Memory B cell (primary cell): ENCODE results near the gene HSD17B2.
"Not testable (repeated sequence)": the region's sequence is repeated elsewhere in the genome, so short reads cannot be mapped to it uniquely, and the experiment has no call there.

ENCODE experiments used
- ATAC-seq: fragments of 150-1000 bp; cut with Tn5 transposase; 2 replicates; pipeline ENCODE4 v1.10.0; 2021; ENCODE audit warnings: low read depth, mild to moderate bottlenecking, moderate library complexity
- DNase-seq, 2 donors: peaks; one replicate each; pipeline ENCODE4 v3.0.0; 2022; ENCODE audit warnings: low spot score in 2 of 2
- H3K27ac Mint-ChIP-seq: one replicate; pipeline ENCODE4 v1.8.0; 2022; ENCODE audit warnings: mild to moderate bottlenecking, moderate library complexity, mixed read lengths
- H3K27me3 Mint-ChIP-seq: one replicate; pipeline ENCODE4 v1.8.0; 2022; ENCODE audit warnings: mixed read lengths
- H3K36me3 Mint-ChIP-seq: one replicate; pipeline ENCODE4 v1.8.0; 2022; ENCODE audit warnings: mild to moderate bottlenecking, mixed read lengths
- H3K4me1 Mint-ChIP-seq: one replicate; pipeline ENCODE4 v1.8.0; 2022; ENCODE audit warnings: mixed read lengths
- H3K4me3 Mint-ChIP-seq: one replicate; pipeline ENCODE4 v1.8.0; 2022; ENCODE audit warnings: mild to moderate bottlenecking, moderate library complexity, mixed read lengths
- H3K9me3 Mint-ChIP-seq: one replicate; pipeline ENCODE4 v1.8.0; 2022; ENCODE audit warnings: mixed read lengths

Gene HSD17B2

GRCh38 chr16:82088483-82088882 lies 53.4 kb downstream of the HSD17B2 start:
- ATAC-seq (no peak), DNase-seq (no peak)
- Mint-ChIP-seq H3K27ac (no peak overlapping the region), H3K9me3 (no peaks in the 10 kb centered on the region), H3K27me3 (peaks cover 15% of the 10 kb centered on the region), H3K4me1 (no peaks in the 10 kb centered on the region), H3K36me3 (peaks cover 2% of the 10 kb centered on the region), H3K4me3 (no peak overlapping the region)

- Mint-ChIP-seq H3K9me3 (no peaks in the 10 kb centered on the region), H3K4me1 (peaks cover 3% of the 10 kb centered on the region), H3K36me3 (no peaks in the 10 kb centered on the region), H3K27me3 (peaks cover 13% of the 10 kb centered on the region), H3K4me3 (no peak overlapping the region), H3K27ac (no peak overlapping the region)
- no peak for ATAC-seq
- DNase-seq, result no peak
These were observed 56.2 kb downstream of the HSD17B2 start for GRCh38 chr16:82091241-82091640.

- no peak overlapping the region for H3K4me3 Mint-ChIP-seq
- DNase-seq (no peak), ATAC-seq (no peak)
- peaks cover 3% of the 10 kb centered on the region for H3K4me1 Mint-ChIP-seq
- H3K9me3 Mint-ChIP-seq, result no peaks in the 10 kb centered on the region
- H3K36me3 Mint-ChIP-seq, result no peaks in the 10 kb centered on the region
- peaks cover 16% of the 10 kb centered on the region for H3K27me3 Mint-ChIP-seq
- H3K27ac Mint-ChIP-seq, result no peak overlapping the region
These were observed 57.7 kb downstream of the HSD17B2 start for GRCh38 chr16:82092711-82093110.

GRCh38 chr16:82093666-82094300 lies 58.7 kb downstream of the HSD17B2 start:
- Mint-ChIP-seq H3K27ac (no peak overlapping the region), H3K36me3 (no peaks in the 10 kb centered on the region), H3K4me1 (peaks cover 3% of the 10 kb centered on the region), H3K9me3 (no peaks in the 10 kb centered on the region), H3K27me3 (peaks cover 19% of the 10 kb centered on the region), H3K4me3 (no peak overlapping the region)
- ATAC-seq (no peak), DNase-seq (no peak)

- ATAC-seq (no peak), DNase-seq (no peak)
- Mint-ChIP-seq H3K4me1 (peaks cover 3% of the 10 kb centered on the region), H3K27ac (no peak overlapping the region), H3K9me3 (peaks cover 3% of the 10 kb centered on the region), H3K27me3 (peaks cover 15% of the 10 kb centered on the region), H3K4me3 (no peak overlapping the region), H3K36me3 (peaks cover 2% of the 10 kb centered on the region)
These were observed 60.0 kb downstream of the HSD17B2 start for GRCh38 chr16:82094942-82095540.

- ATAC-seq (no peak), DNase-seq (no peak)
- H3K4me1 Mint-ChIP-seq, result peaks cover 3% of the 10 kb centered on the region
- H3K9me3 Mint-ChIP-seq, result peaks cover 3% of the 10 kb centered on the region
- peaks cover 2% of the 10 kb centered on the region for H3K36me3 Mint-ChIP-seq
- H3K4me3 Mint-ChIP-seq, result no peak overlapping the region
- H3K27ac Mint-ChIP-seq, result no peak overlapping the region
- H3K27me3 Mint-ChIP-seq, result peaks cover 18% of the 10 kb centered on the region
These were observed 61.6 kb downstream of the HSD17B2 start for GRCh38 chr16:82096641-82097040.

GRCh38 chr16:82105107-82105506 lies 70.1 kb downstream of the HSD17B2 start:
- no peak for ATAC-seq
- H3K9me3 Mint-ChIP-seq, result no peaks in the 10 kb centered on the region
- no peak overlapping the region for H3K27ac Mint-ChIP-seq
- H3K27me3 Mint-ChIP-seq, result peaks cover 6% of the 10 kb centered on the region
- no peaks in the 10 kb centered on the region for H3K36me3 Mint-ChIP-seq
- DNase-seq, result no peak
- peaks cover 3% of the 10 kb centered on the region for H3K4me1 Mint-ChIP-seq
- no peak overlapping the region for H3K4me3 Mint-ChIP-seq

- no peak overlapping the region for H3K27ac Mint-ChIP-seq
- peaks cover 3% of the 10 kb centered on the region for H3K4me1 Mint-ChIP-seq
- peaks cover 1% of the 10 kb centered on the region for H3K27me3 Mint-ChIP-seq
- ATAC-seq (no peak), DNase-seq (no peak)
- H3K36me3 Mint-ChIP-seq, result no peaks in the 10 kb centered on the region
- H3K4me3 Mint-ChIP-seq, result no peak overlapping the region
- H3K9me3 Mint-ChIP-seq, result no peaks in the 10 kb centered on the region
These were observed 73.0 kb downstream of the HSD17B2 start for GRCh38 chr16:82108100-82108499.

GRCh38 chr16:82108774-82109173 lies 73.7 kb downstream of the HSD17B2 start:
- H3K9me3 Mint-ChIP-seq, result peaks cover 1% of the 10 kb centered on the region
- DNase-seq (no peak), ATAC-seq (no peak)
- no peak overlapping the region for H3K27ac Mint-ChIP-seq
- H3K4me3 Mint-ChIP-seq, result no peak overlapping the region
- H3K4me1 Mint-ChIP-seq, result peaks cover 4% of the 10 kb centered on the region
- peaks cover 2% of the 10 kb centered on the region for H3K36me3 Mint-ChIP-seq
- H3K27me3 Mint-ChIP-seq, result peaks cover 3% of the 10 kb centered on the region

GRCh38 chr16:82109266-82109665 lies 74.2 kb downstream of the HSD17B2 start:
- not testable (repeated sequence) for H3K4me3 Mint-ChIP-seq, ATAC-seq, H3K36me3 Mint-ChIP-seq, DNase-seq, H3K27me3 Mint-ChIP-seq, H3K27ac Mint-ChIP-seq, H3K4me1 Mint-ChIP-seq, H3K9me3 Mint-ChIP-seq

- ATAC-seq, result no peak
- Mint-ChIP-seq H3K27ac (no peak overlapping the region), H3K9me3 (peaks cover 1% of the 10 kb centered on the region), H3K4me1 (peaks cover 2% of the 10 kb centered on the region), H3K27me3 (peaks cover 4% of the 10 kb centered on the region), H3K4me3 (no peak overlapping the region), H3K36me3 (peaks cover 2% of the 10 kb centered on the region)
- DNase-seq, result no peak
These were observed 76.9 kb downstream of the HSD17B2 start for GRCh38 chr16:82111944-82112343.

- Mint-ChIP-seq H3K4me3 (no peak overlapping the region), H3K27me3 (peaks cover 4% of the 10 kb centered on the region), H3K36me3 (peaks cover 2% of the 10 kb centered on the region), H3K9me3 (peaks cover 1% of the 10 kb centered on the region), H3K4me1 (peaks cover 2% of the 10 kb centered on the region), H3K27ac (no peak overlapping the region)
- DNase-seq, result no peak
- no peak for ATAC-seq
These were observed 78.7 kb downstream of the HSD17B2 start for GRCh38 chr16:82113741-82114140.

- no peak for ATAC-seq
- DNase-seq, result no peak
- Mint-ChIP-seq H3K27me3 (peaks cover 4% of the 10 kb centered on the region), H3K9me3 (peaks cover 1% of the 10 kb centered on the region), H3K4me3 (no peak overlapping the region), H3K36me3 (peaks cover 2% of the 10 kb centered on the region), H3K4me1 (peaks cover 2% of the 10 kb centered on the region), H3K27ac (no peak overlapping the region)
These were observed 81.5 kb downstream of the HSD17B2 start for GRCh38 chr16:82116535-82116934.

- Mint-ChIP-seq H3K27me3 (peaks cover 2% of the 10 kb centered on the region), H3K36me3 (peaks cover under 1% of the 10 kb centered on the region), H3K27ac (no peak overlapping the region), H3K4me3 (no peak overlapping the region), H3K4me1 (peaks cover under 1% of the 10 kb centered on the region), H3K9me3 (no peaks in the 10 kb centered on the region)
- ATAC-seq (no peak), DNase-seq (no peak)
These were observed 83.7 kb downstream of the HSD17B2 start for GRCh38 chr16:82118749-82119148.

GRCh38 chr16:82119405-82119804 lies 84.4 kb downstream of the HSD17B2 start:
- H3K27me3 Mint-ChIP-seq, result peaks cover 2% of the 10 kb centered on the region
- no peaks in the 10 kb centered on the region for H3K4me1 Mint-ChIP-seq
- ATAC-seq (no peak), DNase-seq (no peak)
- H3K4me3 Mint-ChIP-seq, result no peak overlapping the region
- H3K36me3 Mint-ChIP-seq, result no peaks in the 10 kb centered on the region
- no peak overlapping the region for H3K27ac Mint-ChIP-seq
- H3K9me3 Mint-ChIP-seq, result no peaks in the 10 kb centered on the region
